Tibial nerve (tissue), 4 donors: Measurements from ENCODE around the gene EXD2. TPM values are rescaled to one million over a fixed set of nuclear protein-coding genes. Genes with fewer than 3 reads are reported as not detected.
"Not testable (repeated sequence)": the region's sequence is repeated elsewhere in the genome, so short reads cannot be mapped to it uniquely, and the experiment has no call there.

Source experiments
- DNase-seq, 2 donors: peaks; one replicate each; pipeline ENCODE4 v3.0.0-alpha.2; 2019; ENCODE audit warnings: low spot score in 2 of 2
- H3K27ac ChIP-seq, 4 donors: fragments of 200-600 bp; sonication (generic) in 3 of 4; one replicate each; pipeline ENCODE4 v1.5.1; 2017 to 2019; ENCODE audit warnings: mild to moderate bottlenecking in 1 of 4
- H3K27me3 ChIP-seq, 2 donors: fragments of 200-600 bp; sonication (generic) in 1 of 2; one replicate each; pipeline versions ENCODE4 v1.5.1 to v1.6.0; 2017 to 2019
- H3K36me3 ChIP-seq, 3 donors: fragments of 200-600 bp; sonication (generic); one replicate each; pipeline ENCODE4 v1.5.1; 2018 to 2019
- H3K4me1 ChIP-seq, 4 donors: fragments of 200-600 bp; sonication (generic) in 3 of 4; one replicate each; pipeline ENCODE4 v1.5.1; 2017 to 2019
- H3K4me3 ChIP-seq, 4 donors: fragments of 200-600 bp; sonication (generic) in 3 of 4; one replicate each; pipeline ENCODE4 v1.5.1; 2017 to 2019; ENCODE audit warnings: mild to moderate bottlenecking in 1 of 4, moderate library complexity in 1 of 4
- H3K9me3 ChIP-seq, 4 donors: fragments of 200-600 bp; sonication (generic) in 3 of 4; one replicate each; pipeline ENCODE4 v1.5.1; 2017 to 2019
- CTCF ChIP-seq, 5 experiments: fragments of 200-600 bp in 3 of 5; fragments of 450-650 bp in 2 of 5; sonication (generic) in 3 of 5; IDR thresholded peaks; one replicate each; pipeline ENCODE4 v1.5.1; 2016 to 2019; ENCODE audit warnings: antibody characterized with exemption in 5 of 5, mild to moderate bottlenecking in 3 of 5, moderate library complexity in 2 of 5
- EP300 ChIP-seq, 2 donors: sonication (generic); formaldehyde crosslinking; IDR thresholded peaks; one replicate each; pipeline ENCODE4 v1.6.1; 2017; ENCODE audit warnings: antibody characterized with exemption in 2 of 2, mild to moderate bottlenecking in 1 of 2
- POLR2A ChIP-seq, 2 donors: fragments of 450-650 bp; IDR thresholded peaks; one replicate each; pipeline ENCODE4 v1.6.1; 2017; ENCODE audit warnings: antibody characterized with exemption in 2 of 2, mild to moderate bottlenecking in 2 of 2, moderate library complexity in 2 of 2
- WGBS, 2 donors: methylation state at CpG; one replicate each; pipeline ENCODE4 v1.1.5; 2018; 5-methylcytosine and 5-hydroxymethylcytosine counted together
- small RNA-seq: library from RNA; depleted of rRNA; stranded (forward); fragments of <200 nt; gene quantifications from one replicate; pipeline ENCODE3, GENCODE V24; 2016
- total RNA-seq, 4 donors: library from RNA; depleted of rRNA; stranded (reverse); fragments of >200 nt; gene quantifications; one replicate each; pipeline ENCODE4 v1.1.0, GENCODE V29; 2016

The EXD2 gene
- total RNA-seq, 4 donors from 2014 or later: 17.4 to 24.7 (median 20.9) TPM

DNA sequence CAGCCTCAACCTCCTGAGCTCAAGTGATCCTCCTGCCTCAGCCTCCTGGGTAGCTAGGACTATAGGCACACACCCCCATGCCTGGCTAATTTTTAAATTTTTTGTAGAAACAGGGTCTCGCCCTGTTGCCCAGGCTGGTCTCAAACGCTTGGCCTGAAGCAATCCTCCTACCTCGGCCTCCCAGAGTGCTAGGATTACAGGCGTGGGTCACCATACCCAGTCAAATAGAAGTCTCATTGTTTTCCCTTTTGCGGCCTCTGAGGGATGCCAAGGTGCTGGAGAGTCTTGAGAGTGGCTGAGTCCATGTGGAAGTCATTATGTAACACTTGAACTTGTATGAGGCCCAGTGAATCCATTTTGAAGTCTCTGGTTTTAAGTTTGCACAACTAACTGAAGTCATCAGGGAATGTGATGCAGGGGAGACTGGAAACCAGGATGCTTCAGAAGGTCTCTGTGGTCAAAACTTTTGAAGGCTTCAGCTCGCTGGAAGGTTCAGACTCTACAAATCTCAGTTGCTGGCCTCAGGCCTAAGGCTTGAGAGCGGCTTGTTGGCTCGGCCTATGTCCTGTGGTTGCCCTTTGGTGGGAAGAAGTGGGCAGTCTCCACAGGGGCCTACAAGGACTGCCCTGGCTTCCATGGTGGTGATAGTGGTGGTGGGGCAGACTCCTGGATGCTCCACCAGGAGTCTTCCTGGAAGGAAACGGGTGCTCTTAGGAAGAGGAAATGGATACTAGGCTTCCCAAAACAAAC lies 97.8 kb downstream of the EXD2 start:
- no peak for TF ChIP-seq EP300 (IDR thresholded peaks at IDR 0.05)

DNA sequence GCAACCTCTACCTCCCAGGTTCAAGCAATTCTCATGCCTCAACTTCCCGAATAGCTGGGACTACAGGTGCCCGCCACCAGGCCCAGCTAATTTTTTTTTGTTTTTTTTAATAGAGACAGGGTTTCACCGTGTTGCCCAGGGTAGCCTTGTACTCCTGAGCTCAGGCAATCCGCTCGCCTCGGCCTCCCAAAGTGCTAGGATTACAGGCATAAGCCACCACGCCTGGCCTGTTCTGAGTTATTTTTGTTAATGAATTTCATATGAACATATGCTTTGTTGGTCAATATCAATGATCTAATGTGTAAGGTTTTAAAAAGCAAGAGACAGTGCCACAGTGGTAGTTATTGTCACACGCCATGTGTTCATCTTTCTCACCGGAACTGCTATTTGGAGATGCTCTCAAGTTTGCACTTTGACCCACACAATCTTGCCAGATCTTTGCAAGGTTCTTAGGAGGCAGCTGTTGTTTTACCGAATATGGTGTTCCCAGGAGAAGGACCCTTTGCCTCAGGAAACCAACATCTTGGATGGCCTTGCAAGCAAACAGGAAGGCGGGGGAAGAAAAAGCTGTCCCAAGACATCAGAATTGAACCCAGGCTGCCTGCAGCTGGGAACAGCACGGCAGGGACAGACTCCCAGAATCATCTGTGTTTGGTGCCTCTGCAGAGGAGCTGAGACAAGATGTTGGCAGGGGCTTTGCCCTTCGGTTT lies 98.7 kb downstream of the EXD2 start:
- Histone ChIP-seq H3K27ac (peak overlapping the region in 2 of 4 donors; percentile 45 to 50), H3K4me3 (no peak overlapping the region), H3K4me1 (peaks cover 0 to 17% (median 0%) of the 10 kb centered on the region in 4 donors), H3K36me3 (no peaks in the 10 kb centered on the region), H3K27me3 (no peaks in the 10 kb centered on the region), H3K9me3 (no peaks in the 10 kb centered on the region)
- DNase-seq: peak in 1 of 2 donors; percentile 28
- WGBS, 2 donors: 58 to 69% methylated on average over 12 to 13 of the region's 13 CpGs
- no peak for TF ChIP-seq CTCF (IDR thresholded peaks at IDR 0.05)
- TF ChIP-seq POLR2A (IDR thresholded peaks at IDR 0.05): no peak
- peak in 1 of 2 donors; percentile 53 for TF ChIP-seq EP300 (IDR thresholded peaks at IDR 0.05)

More for the DNA sequence above, 97.8 kb downstream of the EXD2 start:
- Histone ChIP-seq H3K27me3 (no peaks in the 10 kb centered on the region), H3K9me3 (no peaks in the 10 kb centered on the region), H3K36me3 (no peaks in the 10 kb centered on the region), H3K27ac (peak overlapping the region in 3 of 4 donors; percentile 38 to 50 (median 45)), H3K4me1 (peaks cover 0 to 17% (median 0%) of the 10 kb centered on the region in 4 donors), H3K4me3 (no peak overlapping the region)
- DNase-seq: no peak
- WGBS, 2 donors: 69 to 79% methylated on average over 9 of the region's 9 CpGs

GRCh38 chr14:69290881-69291280 lies 99.6 kb downstream of the EXD2 start:
- DNase-seq, H3K36me3 ChIP-seq, H3K9me3 ChIP-seq, H3K4me3 ChIP-seq, H3K27me3 ChIP-seq: not testable (repeated sequence)
- H3K27ac ChIP-seq: peak overlapping the region in 2 of 4 donors; percentile 31 to 50
- H3K4me1 ChIP-seq: peaks cover 0 to 17% (median 0%) of the 10 kb centered on the region in 4 donors
- 93 to 95% methylated on average over 7 of the region's 7 CpGs for WGBS, 2 donors

DNA sequence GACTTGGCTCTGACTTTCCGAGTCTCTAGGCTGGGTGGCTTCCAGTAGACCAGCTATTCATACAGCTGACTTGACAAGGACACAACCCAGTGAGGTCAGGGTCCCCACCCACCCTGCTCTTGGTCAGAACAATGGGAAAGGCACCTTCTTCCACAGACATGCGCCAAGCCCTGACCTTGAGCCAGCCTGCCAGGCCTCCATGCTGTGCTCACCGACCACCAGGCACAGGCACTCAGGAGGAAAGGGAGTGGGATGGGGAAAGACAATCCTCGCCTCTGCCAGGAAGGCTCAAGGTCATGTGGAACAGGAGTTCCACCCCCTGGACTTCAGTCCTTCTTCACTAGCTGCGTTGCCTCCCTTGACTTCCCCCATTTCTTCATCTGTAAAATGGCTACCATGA lies 100.1 kb downstream of the EXD2 start:
- H3K4me3 ChIP-seq: no peak overlapping the region
- TF ChIP-seq CTCF (IDR thresholded peaks at IDR 0.05) (no peak), EP300 (IDR thresholded peaks at IDR 0.05) (no peak), POLR2A (IDR thresholded peaks at IDR 0.05) (no peak)
- H3K4me1 ChIP-seq: peaks cover 0 to 17% (median 0%) of the 10 kb centered on the region in 4 donors
- no peaks in the 10 kb centered on the region for H3K27me3 ChIP-seq
- H3K36me3 ChIP-seq: no peaks in the 10 kb centered on the region
- DNase-seq: no peak
- no peaks in the 10 kb centered on the region for H3K9me3 ChIP-seq
- WGBS, 2 donors: 64 to 78% methylated on average over 5 of the region's 5 CpGs
- H3K27ac ChIP-seq: no peak overlapping the region

GRCh38 chr14:69291891-69292561 lies 100.7 kb downstream of the EXD2 start:
- Histone ChIP-seq H3K4me3 (no peak overlapping the region), H3K36me3 (no peaks in the 10 kb centered on the region), H3K9me3 (no peaks in the 10 kb centered on the region), H3K27ac (no peak overlapping the region), H3K27me3 (no peaks in the 10 kb centered on the region), H3K4me1 (peaks cover 0 to 16% (median 0%) of the 10 kb centered on the region in 4 donors)
- no peak for DNase-seq
- TF ChIP-seq POLR2A (IDR thresholded peaks at IDR 0.05) (no peak), EP300 (IDR thresholded peaks at IDR 0.05) (no peak), CTCF (IDR thresholded peaks at IDR 0.05) (no peak)
- WGBS, 2 donors: 62 to 69% methylated on average over 5 of the region's 5 CpGs

Small RNAs within 50 kb of the gene (small RNA-seq; reads per million reads assigned to genes)
- not detected for gene RF00019

Other genes with a start within 250 kb of the EXD2 start
- gene ACTN1, start 212.2 kb upstream of the EXD2 start, total RNA-seq: 100 to 1,000 TPM; 130 to 273 (median 152) TPM
- 10 to 100 TPM; 42.2 to 53.7 (median 51.1) TPM for gene DCAF5, start 38.4 kb upstream of the EXD2 start, total RNA-seq
- gene GALNT16, start 68.7 kb downstream of the EXD2 start, total RNA-seq: 10 to 100 TPM in 2 of 4 donors, 1 to 10 TPM in 2; 8.3 to 11.7 (median 10.7) TPM
- 100 to 1,000 TPM in 1 of 4 donors, 10 to 100 TPM in 3; 59.4 to 113 (median 82.5) TPM for gene ERH, start 206.8 kb downstream of the EXD2 start, total RNA-seq
- 10 to 100 TPM; 52.2 to 68.4 (median 64.4) TPM for gene SLC39A9, start 207.2 kb downstream of the EXD2 start, total RNA-seq